GM12891 (cell line): ENCODE results near the gene RGS16.

Experiments
- POLR2A ChIP-seq: IDR thresholded peaks from 2 replicates; pipeline ENCODE4 v1.6.1; 2011; ENCODE audit warnings: low read depth, low read length, control low read depth
- POLR2AphosphoS5 ChIP-seq: IDR thresholded peaks from 2 replicates; pipeline ENCODE4 v1.6.1; 2011; ENCODE audit warnings: low read depth, low read length, control low read depth
- POU2F2 ChIP-seq: IDR thresholded peaks from 2 replicates; pipeline ENCODE4 v1.6.1; 2011; ENCODE audit warnings: low read depth, mild to moderate bottlenecking, control low read depth, low read length, moderate library complexity
- SPI1 ChIP-seq: IDR thresholded peaks from 2 replicates; pipeline ENCODE4 v1.6.1; 2011; ENCODE audit warnings: low read depth, low read length, control low read depth
- TAF1 ChIP-seq: IDR thresholded peaks from 2 replicates; pipeline ENCODE4 v1.6.1; 2011; ENCODE audit warnings: low read depth, low read length, control low read depth

- TF ChIP-seq POLR2AphosphoS5 = no peak
- TF ChIP-seq POLR2A = no peak
- no peak for TF ChIP-seq TAF1
- no peak for TF ChIP-seq SPI1
- TF ChIP-seq POU2F2 = no peak
These were observed 54.4 kb downstream of the RGS16 start for GRCh38 chr1:182549811-182550210.
